Neural cell (in vitro differentiated cells): ENCODE measurements around the gene SRC. TPM values are rescaled to one million over a fixed set of nuclear protein-coding genes. Genes with fewer than 3 reads are reported as not detected.

Experiments used
- H2AFZ ChIP-seq: fragments of 200-600, 300-800 bp; sonication (generic), shearing (Covaris generic); 2 replicates; pipeline ENCODE4 v1.6.0; 2014; ENCODE audit warnings: low read depth, mild to moderate bottlenecking, antibody characterized with exemption, low read length, moderate library complexity
- H3F3A ChIP-seq: fragments of 200-600 bp; shearing (Covaris generic); 2 replicates; pipeline ENCODE4 v1.6.1; 2016; ENCODE audit warnings: mild to moderate bottlenecking, moderate library complexity, mixed read lengths, antibody characterized with exemption, low read length; ENCODE audit not compliant: insufficient read depth, poor library complexity, severe bottlenecking
- H3K27ac ChIP-seq: fragments of 200-600, 300-800 bp; sonication (generic), shearing (Covaris generic); 2 replicates; pipeline ENCODE4 v1.5.1; 2014; ENCODE audit warnings: mild to moderate bottlenecking, low read length, moderate library complexity
- H3K27me3 ChIP-seq: fragments of 300-800, 200-600 bp; sonication (generic), shearing (Covaris generic); 2 replicates; pipeline ENCODE4 v1.6.0; 2014; ENCODE audit warnings: mild to moderate bottlenecking, low read depth, low read length, moderate library complexity; ENCODE audit not compliant: insufficient read depth
- H3K36me3 ChIP-seq: fragments of 300-800, 200-600 bp; sonication (generic), shearing (Covaris generic); 2 replicates; pipeline ENCODE4 v1.5.1; 2014; ENCODE audit warnings: mild to moderate bottlenecking, antibody characterized with exemption, low read length, moderate library complexity; ENCODE audit not compliant: insufficient read depth
- H3K4me2 ChIP-seq: fragments of 300-800, 200-600 bp; sonication (generic), shearing (Covaris generic); 2 replicates; pipeline ENCODE4 v1.6.0; 2014; ENCODE audit warnings: mild to moderate bottlenecking, low read length
- H3K4me3 ChIP-seq: fragments of 300-800, 200-600 bp; sonication (generic), shearing (Covaris generic); 2 replicates; pipeline ENCODE4 v1.5.1; 2014; ENCODE audit warnings: mild to moderate bottlenecking, low read length, moderate library complexity
- H3K79me2 ChIP-seq: fragments of 200-600 bp; shearing (Covaris generic); replicated peaks from 2 replicates; pipeline ENCODE4 v1.6.0; 2014; ENCODE audit warnings: mild to moderate bottlenecking, low read length, moderate library complexity; ENCODE audit not compliant: insufficient read depth
- H3K9ac ChIP-seq: fragments of 300-800, 200-600 bp; sonication (generic), shearing (Covaris generic); 2 replicates; pipeline ENCODE4 v1.6.1; 2016; ENCODE audit warnings: mild to moderate bottlenecking, low read length, mixed read lengths
- H3K9me2 ChIP-seq: fragments of 200-600 bp; shearing (Covaris generic); 2 replicates; pipeline ENCODE4 v1.6.1; 2016; ENCODE audit warnings: mild to moderate bottlenecking, low read length, mixed read lengths; ENCODE audit not compliant: insufficient read depth
- H3K9me3 ChIP-seq: fragments of 200-600, 300-800 bp; sonication (generic), shearing (Covaris generic); 2 replicates; pipeline ENCODE4 v1.6.1; 2016; ENCODE audit warnings: mild to moderate bottlenecking, mixed run types, low read length, moderate library complexity, mixed read lengths
- H4K20me1 ChIP-seq: fragments of 200-600 bp; shearing (Covaris generic); 2 replicates; pipeline ENCODE4 v1.6.1; 2016; ENCODE audit warnings: mild to moderate bottlenecking, mixed run types; ENCODE audit not compliant: insufficient read depth
- CTCF ChIP-seq: fragments of 450-650 bp; IDR thresholded peaks from 2 replicates; pipeline ENCODE4 v1.5.1; 2014; ENCODE audit warnings: antibody characterized with exemption, mild to moderate bottlenecking, moderate library complexity; ENCODE audit not compliant: poor library complexity, severe bottlenecking
- EP300 ChIP-seq: fragments of 450-650 bp; conservative IDR thresholded peaks from 2 replicates; pipeline ENCODE4 v1.6.1; 2014; ENCODE audit warnings: antibody characterized with exemption, mild to moderate bottlenecking, moderate library complexity; ENCODE audit not compliant: poor library complexity, severe bottlenecking
- EZH2 ChIP-seq: fragments of 200-600, 300-800 bp; shearing (Covaris generic), sonication (generic); IDR thresholded peaks from 2 replicates; pipeline ENCODE4 v1.6.1; 2014; ENCODE audit warnings: antibody characterized with exemption, low read length, borderline replicate concordance, mild to moderate bottlenecking; ENCODE audit not compliant: insufficient read depth, poor library complexity, severe bottlenecking
- MXI1 ChIP-seq: fragments of 450-650 bp; conservative IDR thresholded peaks from 2 replicates; pipeline ENCODE4 v1.6.1; 2014; ENCODE audit warnings: antibody characterized with exemption, mild to moderate bottlenecking; ENCODE audit not compliant: poor library complexity, severe bottlenecking
- POLR2AphosphoS5 ChIP-seq: IDR thresholded peaks from 2 replicates; pipeline ENCODE4 v1.6.1; 2012
- RAD21 ChIP-seq: fragments of 450-650 bp; conservative IDR thresholded peaks from 2 replicates; pipeline ENCODE4 v1.6.1; 2014; ENCODE audit warnings: antibody characterized with exemption, mild to moderate bottlenecking, moderate library complexity
- REST ChIP-seq: IDR thresholded peaks from 2 replicates; pipeline ENCODE4 v1.6.1; 2012; ENCODE audit warnings: borderline replicate concordance
- SMC3 ChIP-seq: fragments of 450-650 bp; conservative IDR thresholded peaks from 2 replicates; pipeline ENCODE4 v1.6.1; 2014; ENCODE audit warnings: antibody characterized with exemption, mild to moderate bottlenecking, moderate library complexity; ENCODE audit not compliant: poor library complexity
- TAF1 ChIP-seq: IDR thresholded peaks from 2 replicates; pipeline ENCODE4 v1.6.1; 2012; ENCODE audit warnings: low read depth
- polyA plus RNA-seq: library from polyadenylated mRNA; depleted of rRNA; stranded (reverse); fragments of >200 nt; gene quantifications from 2 replicates; pipeline ENCODE4 v1.2.3, GENCODE V29; 2014

SRC gene
- polyA plus RNA-seq, 1 donor from 2014 or later, result 39.0 TPM

- no peak overlapping the region for H2AFZ ChIP-seq
- no peak for TF ChIP-seq RAD21
- TF ChIP-seq POLR2AphosphoS5, result no peak
- no peak for TF ChIP-seq REST
- no peak for TF ChIP-seq MXI1
- no peak for TF ChIP-seq CTCF
- TF ChIP-seq SMC3, result no peak
- TF ChIP-seq TAF1, result no peak
- TF ChIP-seq EZH2, result no peak
- TF ChIP-seq EP300, result no peak
- no peaks in the 10 kb centered on the region for H3K9me3 ChIP-seq
- H3K36me3 ChIP-seq, result peaks cover 14% of the 10 kb centered on the region
- peaks cover 5% of the 10 kb centered on the region for H3K79me2 ChIP-seq
- H3K27ac ChIP-seq, result no peak overlapping the region
- H3F3A ChIP-seq, result no peaks in the 10 kb centered on the region
- no peak overlapping the region for H3K4me2 ChIP-seq
- no peaks in the 10 kb centered on the region for H3K27me3 ChIP-seq
- H3K9ac ChIP-seq, result no peak overlapping the region
- no peaks in the 10 kb centered on the region for H3K9me2 ChIP-seq
- H3K4me3 ChIP-seq, result no peak overlapping the region
- no peaks in the 10 kb centered on the region for H4K20me1 ChIP-seq
Observed at GRCh38 chr20:37301558-37301957, 44.4 kb upstream of the SRC start.

DNA sequence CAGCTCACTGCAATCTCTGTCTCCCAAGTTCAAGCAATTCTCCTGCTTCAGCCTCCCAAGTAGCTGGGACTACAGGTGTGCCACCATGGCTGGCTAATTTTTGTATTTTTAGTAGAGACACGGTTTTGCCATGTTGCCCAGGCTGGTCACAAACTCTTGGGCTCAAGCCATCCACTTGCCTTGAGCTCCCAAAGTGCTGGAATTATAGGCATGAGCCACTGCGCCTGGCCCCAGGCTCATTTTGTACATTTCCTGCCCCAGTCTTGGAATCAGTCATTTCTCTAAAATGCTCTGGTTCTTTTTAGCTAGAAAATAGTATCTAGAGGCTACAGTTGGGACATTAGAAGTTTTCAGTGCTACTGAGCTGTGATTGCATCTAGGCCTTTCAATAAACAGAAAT lies 43.0 kb upstream of the SRC start:
- Histone ChIP-seq H3K9me3 (no peaks in the 10 kb centered on the region), H3K9me2 (no peaks in the 10 kb centered on the region), H3K27me3 (no peaks in the 10 kb centered on the region), H3K27ac (no peak overlapping the region), H3K79me2 (peaks cover 5% of the 10 kb centered on the region), H3K9ac (no peak overlapping the region), H4K20me1 (no peaks in the 10 kb centered on the region), H3K4me2 (no peak overlapping the region), H3K36me3 (peaks cover 14% of the 10 kb centered on the region), H3K4me3 (no peak overlapping the region), H2AFZ (no peak overlapping the region), H3F3A (no peaks in the 10 kb centered on the region)
- TF ChIP-seq CTCF (no peak), POLR2AphosphoS5 (no peak), RAD21 (no peak), EZH2 (no peak), SMC3 (no peak), TAF1 (no peak), EP300 (no peak), REST (no peak), MXI1 (no peak)
